ENCODE results near the gene C1orf174. TPM values are rescaled to one million over a fixed set of nuclear protein-coding genes. Genes with fewer than 3 reads are reported as not detected.

The C1orf174 gene
- 24.5 TPM for total RNA-seq
- polyA plus RNA-seq, result 18.8 TPM

DNA sequence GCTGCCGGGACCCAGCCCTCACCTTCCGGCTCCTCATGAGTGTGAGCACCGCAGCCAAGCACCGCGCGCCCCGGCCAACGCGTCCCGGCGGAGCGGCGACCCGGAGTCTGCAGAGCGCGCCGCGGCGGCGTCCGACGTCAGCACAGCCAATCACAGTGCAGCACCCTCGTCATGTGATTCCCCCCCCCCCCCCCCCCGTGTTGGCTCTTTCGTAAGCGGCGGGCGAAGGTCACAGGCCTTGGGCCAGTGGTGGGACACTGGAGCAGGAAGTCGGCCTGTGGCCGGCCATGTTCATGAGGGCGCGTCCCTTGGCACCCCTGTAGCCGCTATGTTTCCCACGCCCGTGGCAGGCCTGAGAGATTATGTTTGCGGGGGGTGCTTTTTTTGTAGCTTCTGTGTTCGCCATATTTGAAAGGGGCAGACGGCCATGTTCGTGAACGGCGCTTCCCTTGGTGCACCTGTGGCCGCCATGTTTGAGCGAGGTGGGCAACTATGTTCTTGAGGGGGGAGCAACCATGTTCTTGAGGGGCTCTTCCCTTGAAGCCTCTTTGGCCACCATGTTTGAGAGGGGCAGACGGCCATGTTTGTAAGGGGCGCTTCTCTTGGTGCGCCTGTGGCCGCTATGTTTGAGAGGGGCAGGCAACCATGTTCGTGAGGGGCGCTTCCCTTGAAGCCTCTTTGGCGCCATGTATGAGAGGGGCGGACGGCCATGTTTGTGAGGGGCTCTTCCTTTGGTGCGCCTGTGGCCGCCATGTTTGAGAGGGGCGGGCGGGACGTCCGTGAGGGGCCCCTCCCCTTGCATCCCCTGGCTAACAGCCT, at the start of gene C1orf174:
TSS of gene C1orf174 (minus strand) at position 123 of the 819 bp plus-strand sequence. CDS start at position 37, 86 bp downstream.
- Histone ChIP-seq H3K36me3 (ENCODE audit: insufficient read depth) (no peaks in the 10 kb centered on the region), H3K27ac (ENCODE audit: low read depth) (peak within 1 kb of the TSS; percentile 81), H3K4me3 (ENCODE audit: low read depth, low read length) (peak within 1 kb of the TSS; percentile 89), H3K4me1 (ENCODE audit: insufficient read depth) (no peaks in the 10 kb centered on the region)
- DNase-seq (ENCODE audit: extremely low spot score), result peak; percentile 99
- WGBS, result under 1% methylated on average over 57 of the region's 58 CpGs

DNA sequence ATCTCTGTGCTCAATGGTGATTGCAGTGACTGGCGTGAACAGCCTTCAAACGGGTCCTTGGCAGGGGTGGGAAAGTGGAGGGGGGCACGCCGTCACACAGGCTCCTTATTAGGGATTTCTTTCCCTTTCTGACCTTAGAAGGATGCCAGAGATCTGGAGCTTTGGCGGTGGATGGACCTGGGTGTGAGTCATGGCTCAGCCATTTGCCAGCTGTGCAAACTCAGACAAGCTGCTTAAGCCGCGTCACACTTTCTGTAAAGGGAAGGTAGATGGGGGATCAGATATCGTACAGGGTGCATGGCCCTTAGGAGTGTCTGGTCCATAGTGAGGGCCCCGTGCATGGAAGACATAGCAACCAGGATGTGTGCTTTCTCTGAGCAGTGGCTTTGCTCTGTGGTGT, 48.3 kb upstream of the C1orf174 start:
- 44% methylated on average over 9 of the region's 9 CpGs for WGBS
- Histone ChIP-seq H3K27ac (ENCODE audit: low read depth) (no peak overlapping the region), H3K36me3 (ENCODE audit: insufficient read depth) (no peaks in the 10 kb centered on the region), H3K4me1 (ENCODE audit: insufficient read depth) (no peaks in the 10 kb centered on the region), H3K4me3 (ENCODE audit: low read depth, low read length) (no peak overlapping the region)
- no peak for DNase-seq (ENCODE audit: extremely low spot score)

DNA sequence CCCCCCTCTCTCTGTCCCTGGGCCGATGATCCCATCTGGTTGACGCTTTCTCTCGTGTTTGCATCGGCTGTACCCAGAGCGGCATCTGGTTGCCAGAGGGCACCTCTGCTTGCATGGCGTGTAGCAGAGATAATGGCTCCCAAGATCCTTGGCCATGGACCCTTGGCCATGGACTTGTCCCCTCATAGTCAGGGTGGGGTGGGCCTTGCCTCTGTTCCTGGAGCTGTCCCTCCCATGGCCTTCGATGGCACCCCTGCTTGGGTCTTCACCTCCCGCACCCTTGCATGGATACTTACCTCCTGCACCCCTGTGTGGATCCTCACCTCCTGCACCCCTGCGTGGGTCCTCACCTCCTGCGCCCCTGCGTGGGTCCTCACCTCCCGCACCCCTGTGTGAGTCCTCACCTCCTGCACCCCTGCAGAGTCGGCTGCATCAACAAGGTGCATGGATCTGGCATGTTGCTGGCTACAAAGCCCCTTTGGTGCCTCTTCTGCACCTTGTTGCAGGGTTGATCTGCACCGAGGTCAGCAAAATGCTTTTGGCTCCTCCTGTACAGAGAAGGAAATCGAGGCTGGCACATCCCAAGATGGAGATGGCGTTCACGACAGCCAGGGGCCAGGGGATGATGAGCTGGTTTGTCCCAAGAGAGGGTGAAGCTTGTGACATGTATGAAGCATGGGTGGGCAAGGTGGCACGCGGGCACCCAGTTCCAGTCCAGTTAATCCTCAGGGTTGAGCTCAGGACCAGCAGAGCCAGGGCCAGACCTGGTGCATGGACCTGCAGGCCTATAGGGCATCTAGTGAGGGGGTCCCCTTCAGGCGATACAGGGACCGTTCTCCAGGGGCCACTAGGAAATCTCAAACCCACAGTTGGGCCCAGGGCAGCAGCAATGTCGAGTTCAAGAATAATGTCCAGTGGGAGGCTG, 46.1 kb upstream of the C1orf174 start:
- Histone ChIP-seq H3K36me3 (ENCODE audit: insufficient read depth) (no peaks in the 10 kb centered on the region), H3K27ac (ENCODE audit: low read depth) (no peak overlapping the region), H3K4me3 (ENCODE audit: low read depth, low read length) (no peak overlapping the region), H3K4me1 (ENCODE audit: insufficient read depth) (no peaks in the 10 kb centered on the region)
- 89% methylated on average over 22 of the region's 22 CpGs for WGBS
- no peak for DNase-seq (ENCODE audit: extremely low spot score)

DNA sequence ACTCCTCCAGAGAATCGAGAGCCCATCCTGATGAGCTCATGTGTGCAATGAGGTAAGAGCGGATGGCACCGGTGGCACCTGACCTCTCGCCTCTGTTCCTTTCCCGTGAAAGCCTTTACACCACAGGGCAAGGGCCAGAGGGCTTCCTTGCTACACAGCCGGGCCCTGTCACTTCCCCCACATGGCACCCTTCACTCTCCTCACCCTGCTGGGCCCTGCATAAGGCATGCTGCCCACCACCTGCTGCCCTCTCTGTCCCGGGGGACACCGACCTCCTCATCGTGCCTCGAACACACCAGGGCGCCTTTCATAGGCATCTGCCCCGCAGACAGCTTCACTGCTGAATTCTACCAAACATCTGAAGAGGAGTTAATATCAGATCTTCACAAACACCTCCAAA, 45.1 kb upstream of the C1orf174 start:
- Histone ChIP-seq H3K4me1 (ENCODE audit: insufficient read depth) (no peaks in the 10 kb centered on the region), H3K27ac (ENCODE audit: low read depth) (no peak overlapping the region), H3K4me3 (ENCODE audit: low read depth, low read length) (no peak overlapping the region), H3K36me3 (ENCODE audit: insufficient read depth) (no peaks in the 10 kb centered on the region)
- DNase-seq (ENCODE audit: extremely low spot score), result no peak
- 87% methylated on average over 12 of the region's 12 CpGs for WGBS

DNA sequence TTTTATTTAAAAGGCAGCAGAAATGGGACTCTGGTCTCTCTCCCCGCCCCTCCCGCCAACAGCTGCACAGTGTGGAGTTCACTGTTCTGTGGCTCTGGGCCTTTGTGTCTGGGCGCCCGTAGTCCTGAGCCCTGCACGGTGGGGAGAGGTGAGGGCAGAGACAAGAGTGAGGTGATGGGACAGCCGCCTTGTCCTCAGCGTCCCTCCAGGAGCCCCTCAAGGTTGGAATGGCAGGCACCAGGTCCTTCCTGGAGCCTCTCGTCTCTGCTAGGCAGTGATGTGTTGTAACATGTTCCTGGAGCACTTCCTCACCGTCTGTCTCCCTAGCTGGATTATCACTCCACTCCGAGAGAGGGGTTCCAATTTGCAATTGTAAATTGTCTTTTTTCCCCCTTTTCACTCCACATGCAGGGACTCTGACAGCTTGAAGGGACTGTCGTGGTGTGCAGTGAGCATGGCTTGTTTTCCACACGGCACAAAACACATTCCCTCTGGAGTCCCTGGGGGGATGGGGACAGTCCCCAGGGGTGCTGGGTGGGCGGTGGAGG, 44.6 kb upstream of the C1orf174 start:
- Histone ChIP-seq H3K4me1 (ENCODE audit: insufficient read depth) (no peaks in the 10 kb centered on the region), H3K27ac (ENCODE audit: low read depth) (no peak overlapping the region), H3K4me3 (ENCODE audit: low read depth, low read length) (no peak overlapping the region), H3K36me3 (ENCODE audit: insufficient read depth) (no peaks in the 10 kb centered on the region)
- DNase-seq (ENCODE audit: extremely low spot score), result no peak
- 67% methylated on average over 13 of the region's 13 CpGs for WGBS

DNA sequence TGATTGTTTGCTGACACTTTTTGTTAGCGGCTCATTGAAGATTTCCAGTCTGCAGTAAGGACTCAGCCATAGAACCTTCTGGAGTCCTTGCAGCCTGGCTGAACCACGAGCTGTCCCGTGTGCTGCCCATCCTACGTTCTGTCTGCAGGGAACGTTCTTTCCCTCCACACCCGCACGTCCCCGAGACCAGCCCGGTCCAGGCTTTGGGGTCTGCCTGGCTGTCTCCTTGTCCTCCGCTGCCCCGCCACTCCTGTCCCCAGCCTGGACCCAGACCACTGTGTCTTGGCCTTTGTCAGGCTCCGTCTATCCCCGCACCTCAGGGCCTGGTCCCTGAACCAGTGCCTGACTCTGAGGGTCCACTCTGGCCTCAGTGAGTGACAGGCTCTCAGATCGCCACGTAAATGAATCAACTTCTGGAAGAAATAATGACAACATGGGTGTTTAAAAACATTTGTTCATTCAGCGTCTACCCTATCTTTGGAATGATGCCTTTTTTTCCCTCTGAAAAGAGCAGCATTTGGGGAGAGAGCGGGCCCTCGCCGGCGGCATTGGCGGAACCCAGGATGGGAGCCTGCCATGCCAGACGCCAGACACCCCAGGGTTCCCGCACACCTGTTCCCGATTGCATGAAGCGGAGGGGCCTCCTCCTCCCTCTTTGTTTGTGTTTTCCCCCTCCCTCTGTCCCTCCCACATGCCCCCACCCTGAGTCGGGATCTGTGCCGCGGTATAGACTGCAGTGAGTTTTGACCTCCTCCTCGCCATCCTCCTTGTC, 43.9 kb upstream of the C1orf174 start:
- DNase-seq (ENCODE audit: extremely low spot score), result no peak
- no peaks in the 10 kb centered on the region for H3K4me1 ChIP-seq (ENCODE audit: insufficient read depth)
- H3K27ac ChIP-seq (ENCODE audit: low read depth), result no peak overlapping the region

DNA sequence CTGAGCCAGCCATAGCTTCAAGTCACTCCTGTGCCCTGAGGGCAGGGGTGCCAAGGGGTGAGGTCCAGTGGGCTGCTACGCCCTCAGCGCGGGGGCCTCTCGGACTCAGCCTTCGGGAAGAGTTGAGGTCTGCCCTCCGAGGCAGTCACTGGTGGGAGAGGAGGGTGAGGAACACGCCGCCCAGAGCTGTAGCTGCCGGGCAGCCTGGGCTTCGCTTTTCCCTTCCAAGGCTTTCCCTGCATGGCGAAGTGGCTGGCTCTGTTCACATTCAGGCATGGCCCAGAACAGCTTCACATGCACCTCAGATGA, 43.0 kb upstream of the C1orf174 start:
- Histone ChIP-seq H3K4me3 (ENCODE audit: low read depth, low read length) (no peak overlapping the region), H3K27ac (ENCODE audit: low read depth) (no peak overlapping the region), H3K36me3 (ENCODE audit: insufficient read depth) (no peaks in the 10 kb centered on the region), H3K4me1 (ENCODE audit: insufficient read depth) (no peaks in the 10 kb centered on the region)
- 84% methylated on average over 11 of the region's 11 CpGs for WGBS
- no peak for DNase-seq (ENCODE audit: extremely low spot score)

More for the DNA sequence above, 43.9 kb upstream of the C1orf174 start:
- Histone ChIP-seq H3K4me3 (ENCODE audit: low read depth, low read length) (no peak overlapping the region), H3K36me3 (ENCODE audit: insufficient read depth) (no peaks in the 10 kb centered on the region)
- WGBS, result 84% methylated on average over 29 of the region's 29 CpGs

DNA sequence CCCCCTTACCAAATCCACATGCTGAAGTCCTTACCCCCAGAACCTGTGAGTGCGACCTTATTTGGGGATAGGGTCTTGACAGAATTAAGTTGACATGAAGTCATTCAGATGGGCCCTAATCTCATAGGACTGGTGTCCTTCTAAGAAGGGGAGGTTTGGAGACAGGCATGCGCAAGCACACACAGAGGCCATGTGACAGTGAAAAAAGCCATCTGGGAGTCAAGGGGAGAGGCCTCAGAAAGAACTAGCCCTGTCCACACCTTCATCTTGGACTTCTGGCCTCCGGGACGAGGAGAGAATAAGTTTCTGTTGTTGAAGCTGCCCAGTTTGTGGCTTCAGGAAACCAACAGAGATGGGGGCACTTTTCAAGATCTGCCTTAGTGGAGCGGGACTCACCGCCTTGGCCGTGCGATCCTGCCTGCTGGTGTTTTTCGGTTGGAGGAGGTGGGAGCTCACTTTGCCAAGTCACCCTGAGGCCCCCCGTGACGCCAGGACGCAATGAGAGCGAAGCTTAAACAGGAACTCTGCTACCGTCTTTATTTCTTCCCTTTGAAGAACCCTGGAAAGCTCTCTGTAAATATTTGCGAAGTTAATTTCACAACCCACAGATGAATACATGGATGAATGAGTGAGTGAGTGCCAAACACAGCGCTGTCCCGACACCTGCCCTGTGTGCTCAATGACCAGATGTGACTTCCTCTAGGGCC, 42.5 kb upstream of the C1orf174 start:
- WGBS, result 61% methylated on average over 17 of the region's 17 CpGs
- no peak overlapping the region for H3K27ac ChIP-seq (ENCODE audit: low read depth)
- H3K4me3 ChIP-seq (ENCODE audit: low read depth, low read length), result no peak overlapping the region
- DNase-seq (ENCODE audit: extremely low spot score), result no peak
- no peaks in the 10 kb centered on the region for H3K36me3 ChIP-seq (ENCODE audit: insufficient read depth)
- H3K4me1 ChIP-seq (ENCODE audit: insufficient read depth), result no peaks in the 10 kb centered on the region

DNA sequence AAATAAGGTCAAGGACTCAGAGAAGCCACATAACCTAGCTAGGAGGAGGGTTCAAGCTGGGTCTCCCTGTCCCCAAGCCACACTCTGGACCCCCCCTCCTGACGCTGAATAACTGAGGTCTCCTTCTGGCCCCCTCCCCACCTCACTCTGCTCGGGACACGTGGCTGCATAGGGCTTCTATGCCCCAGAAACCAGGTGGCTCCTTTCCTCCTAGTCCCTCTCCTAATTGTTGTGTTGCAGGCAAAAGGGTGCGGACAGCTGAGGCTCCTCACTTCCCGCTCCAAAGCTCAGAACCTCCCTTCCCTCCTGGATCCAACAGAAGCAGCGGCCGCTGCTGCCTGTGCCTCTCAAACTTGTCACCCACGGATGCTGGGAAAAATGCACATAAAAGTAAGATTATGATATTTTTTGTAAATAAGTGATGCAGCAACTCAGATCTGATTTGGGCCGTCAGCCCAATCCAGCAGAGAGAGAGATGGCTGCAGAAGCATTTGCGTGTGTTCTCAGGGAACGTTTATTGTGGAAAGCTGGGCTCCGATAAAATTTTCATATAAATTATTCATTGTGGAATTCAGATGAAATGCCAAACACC, 40.8 kb upstream of the C1orf174 start:
- Histone ChIP-seq H3K4me3 (ENCODE audit: low read depth, low read length) (no peak overlapping the region), H3K4me1 (ENCODE audit: insufficient read depth) (no peaks in the 10 kb centered on the region), H3K27ac (ENCODE audit: low read depth) (no peak overlapping the region), H3K36me3 (ENCODE audit: insufficient read depth) (no peaks in the 10 kb centered on the region)
- 26% methylated on average over 12 of the region's 12 CpGs for WGBS
- DNase-seq (ENCODE audit: extremely low spot score), result peak; percentile 40

DNA sequence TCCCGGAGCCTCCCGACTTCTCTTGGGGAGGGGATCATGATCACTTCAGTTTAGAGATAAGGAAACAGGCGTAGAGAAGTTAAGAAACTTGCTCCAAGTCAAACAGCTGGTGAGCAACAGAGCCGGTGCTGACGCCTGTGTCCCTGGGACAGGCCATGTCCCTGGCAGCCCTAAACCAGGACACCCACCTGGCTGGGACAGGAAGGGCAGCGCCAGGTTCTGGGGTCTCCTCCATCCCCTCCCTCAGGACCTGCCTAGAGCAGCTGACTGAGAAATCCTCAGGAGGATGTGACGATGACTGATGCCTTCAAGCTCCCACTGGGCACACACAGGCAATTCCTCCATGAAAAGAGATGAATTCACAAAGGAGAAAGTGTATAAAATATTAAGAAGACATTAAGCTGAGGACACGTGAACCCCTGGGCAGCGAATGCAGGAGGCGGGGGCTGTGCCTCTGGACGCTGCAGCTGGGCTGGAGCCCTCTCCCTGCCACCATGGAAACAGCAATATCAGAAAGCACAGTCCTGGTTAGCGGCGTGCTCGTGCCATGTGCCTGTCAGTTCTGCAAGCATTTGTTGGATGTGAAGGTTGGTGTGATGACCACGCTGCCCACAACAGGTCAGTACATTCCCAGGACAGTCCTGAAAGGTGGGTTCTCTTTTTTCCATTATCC, 40.1 kb upstream of the C1orf174 start:
- Histone ChIP-seq H3K27ac (ENCODE audit: low read depth) (no peak overlapping the region), H3K36me3 (ENCODE audit: insufficient read depth) (no peaks in the 10 kb centered on the region), H3K4me3 (ENCODE audit: low read depth, low read length) (no peak overlapping the region), H3K4me1 (ENCODE audit: insufficient read depth) (no peaks in the 10 kb centered on the region)
- DNase-seq (ENCODE audit: extremely low spot score), result no peak
- WGBS, result 37% methylated on average over 15 of the region's 15 CpGs

DNA sequence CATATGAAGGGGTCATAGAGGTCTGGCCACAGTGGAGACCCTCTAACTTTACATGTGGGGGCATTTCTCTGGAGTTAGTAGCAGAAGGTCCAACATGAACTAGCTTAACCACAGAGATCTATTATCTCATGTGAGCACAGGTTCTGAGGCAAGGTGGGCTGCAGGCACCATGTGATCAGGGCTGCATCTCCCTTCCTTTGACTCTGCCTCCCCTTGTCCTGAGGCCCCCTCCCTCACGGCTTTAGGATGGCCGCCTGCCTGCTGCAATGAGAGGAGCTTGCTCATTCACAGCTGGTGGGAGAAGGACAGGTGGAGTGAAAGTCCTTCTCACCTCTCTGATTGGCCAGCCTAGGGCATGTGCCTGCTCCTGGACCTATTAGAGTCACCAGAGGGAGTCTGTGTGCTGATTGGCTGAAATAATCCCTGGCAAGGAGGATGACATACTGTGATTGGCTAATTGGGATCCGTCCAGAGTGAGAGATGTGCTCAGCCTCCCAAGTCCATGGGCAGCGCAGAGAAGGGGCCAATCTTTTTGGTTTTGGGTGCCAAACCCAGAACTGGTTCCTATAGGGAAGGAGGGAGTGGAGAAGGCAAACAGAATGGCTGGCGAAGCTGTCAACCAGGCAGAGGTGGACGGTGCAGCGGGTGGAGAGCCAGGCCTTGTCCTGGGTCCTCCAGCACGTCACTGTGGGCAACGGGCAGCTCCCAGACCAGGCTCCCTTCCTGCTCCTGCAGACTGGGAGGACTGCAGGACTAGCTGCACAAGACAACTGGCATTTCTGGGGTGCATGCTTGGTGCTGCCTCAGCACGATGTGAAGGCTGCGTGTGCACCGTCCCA, 39.4 kb upstream of the C1orf174 start:
- no peak for DNase-seq (ENCODE audit: extremely low spot score)
- 75% methylated on average over 12 of the region's 12 CpGs for WGBS
- Histone ChIP-seq H3K4me1 (ENCODE audit: insufficient read depth) (no peaks in the 10 kb centered on the region), H3K4me3 (ENCODE audit: low read depth, low read length) (no peak overlapping the region), H3K36me3 (ENCODE audit: insufficient read depth) (no peaks in the 10 kb centered on the region), H3K27ac (ENCODE audit: low read depth) (no peak overlapping the region)
